Immature natural killer cell (primary cell): ENCODE measurements around the gene CERS1. TPM values are rescaled to one million over a fixed set of nuclear protein-coding genes. Genes with fewer than 3 reads are reported as not detected.

Source experiments
- DNase-seq, 3 donors: peaks; one replicate each; pipeline ENCODE4 v3.0.0; 2022; ENCODE audit warnings: mixed read lengths in 1 of 3
- H3K27ac Mint-ChIP-seq, 6 donors: one replicate each; pipeline ENCODE4 v1.8.0; 2020; ENCODE audit warnings: mixed read lengths in 6 of 6, mild to moderate bottlenecking in 5 of 6, inconsistent platforms in 4 of 6, moderate library complexity in 3 of 6
- H3K27me3 Mint-ChIP-seq, 3 donors: one replicate each; pipeline ENCODE4 v1.8.0; 2020 to 2021; ENCODE audit warnings: low read depth in 3 of 3, mild to moderate bottlenecking in 3 of 3, mixed read lengths in 3 of 3, moderate library complexity in 3 of 3, inconsistent platforms in 1 of 3
- H3K36me3 Mint-ChIP-seq, 3 donors: one replicate each; pipeline ENCODE4 v1.8.0; 2020; ENCODE audit warnings: mixed read lengths in 3 of 3, inconsistent platforms in 2 of 3, mild to moderate bottlenecking in 2 of 3
- H3K4me1 Mint-ChIP-seq, 2 donors: one replicate each; pipeline ENCODE4 v1.8.0; 2020; ENCODE audit warnings: inconsistent platforms in 2 of 2, mild to moderate bottlenecking in 2 of 2, mixed read lengths in 2 of 2, moderate library complexity in 1 of 2
- H3K4me3 Mint-ChIP-seq, 5 donors: one replicate each; pipeline ENCODE4 v1.8.0; 2020; ENCODE audit warnings: mild to moderate bottlenecking in 5 of 5, mixed read lengths in 5 of 5, inconsistent platforms in 3 of 5, moderate library complexity in 3 of 5
- H3K9me3 Mint-ChIP-seq, 6 donors: one replicate each; pipeline ENCODE4 v1.8.0; 2020; ENCODE audit warnings: mild to moderate bottlenecking in 6 of 6, mixed read lengths in 6 of 6, inconsistent platforms in 4 of 6, moderate library complexity in 3 of 6
- polyA plus RNA-seq, 3 donors: library from polyadenylated mRNA; unstranded; fragments of 300-500 nt; fragmentation: Illumina TruSeq; gene quantifications; one replicate each; pipeline ENCODE4 v1.2.3, GENCODE V29; 2021

The CERS1 gene
- polyA plus RNA-seq, 3 donors from 2014 or later = not detected

GRCh38 chr19:18832306-18833140 lies 63.4 kb downstream of the CERS1 start:
- Mint-ChIP-seq H3K4me3 (peak overlapping the region; percentile 91 to 95 (median 93)), H3K27me3 (peaks cover 2 to 9% (median 7%) of the 10 kb centered on the region in 3 donors), H3K4me1 (peaks cover 49% of the 10 kb centered on the region in 2 donors), H3K36me3 (peaks cover 0 to 17% (median 0%) of the 10 kb centered on the region in 3 donors), H3K9me3 (peaks cover 0 to 3% (median 2%) of the 10 kb centered on the region in 6 donors), H3K27ac (peak overlapping the region; percentile 85 to 94 (median 92))
- DNase-seq = peak in 1 of 3 donors; percentile 14

- Mint-ChIP-seq H3K4me1 (peaks cover 42 to 43% of the 10 kb centered on the region in 2 donors), H3K27ac (peak within 1 kb of the TSS; percentile 85 to 94 (median 92)), H3K27me3 (peaks cover 2 to 10% (median 7%) of the 10 kb centered on the region in 3 donors), H3K9me3 (peaks cover 0 to 8% (median 7%) of the 10 kb centered on the region in 6 donors), H3K4me3 (peak within 1 kb of the TSS; percentile 91 to 95 (median 93)), H3K36me3 (peaks cover 0 to 17% (median 0%) of the 10 kb centered on the region in 3 donors)
- DNase-seq = peak; percentile 95 to 97 (median 97)
Observed at GRCh38 chr19:18831524-18832305, 64.2 kb downstream of the CERS1 start, which contains the start of gene UPF1. Gene UPF1, plus strand, starts transcription at chr19:18831959. Its CDS starts 251 bp downstream, at chr19:18832210.

GRCh38 chr19:18830488-18830887 lies 65.5 kb downstream of the CERS1 start:
- DNase-seq = no peak
- Mint-ChIP-seq H3K27me3 (peaks cover 2 to 10% (median 7%) of the 10 kb centered on the region in 3 donors), H3K4me3 (peak overlapping the region in 4 of 5 donors; percentile 48 to 76 (median 60)), H3K27ac (no peak overlapping the region), H3K9me3 (peaks cover 0 to 10% (median 7%) of the 10 kb centered on the region in 6 donors), H3K36me3 (peaks cover 0 to 17% (median 0%) of the 10 kb centered on the region in 3 donors), H3K4me1 (peaks cover 29 to 32% of the 10 kb centered on the region in 2 donors)

GRCh38 chr19:18828786-18829185 lies 67.2 kb downstream of the CERS1 start:
- Mint-ChIP-seq H3K27me3 (peaks cover 2 to 10% (median 7%) of the 10 kb centered on the region in 3 donors), H3K9me3 (peaks cover 0 to 10% (median 7%) of the 10 kb centered on the region in 6 donors), H3K27ac (no peak overlapping the region), H3K4me3 (no peak overlapping the region), H3K36me3 (peaks cover 0 to 3% (median 0%) of the 10 kb centered on the region in 3 donors), H3K4me1 (peaks cover 12 to 15% of the 10 kb centered on the region in 2 donors)
- DNase-seq = no peak

Other genes with a start within 250 kb of the CERS1 start
- 1 to 10 TPM in 1 of 3 donors, under 1 TPM in 2; 0.50 to 1.1 (median 0.85) TPM for gene CRTC1, start 212.5 kb downstream of the CERS1 start, polyA plus RNA-seq
- gene COMP, start 104.9 kb downstream of the CERS1 start, polyA plus RNA-seq = not detected
- 10 to 100 TPM in 1 of 3 donors, 1 to 10 TPM in 2; 1.1 to 16.6 (median 5.2) TPM for gene UPF1, start 64.2 kb downstream of the CERS1 start, polyA plus RNA-seq
- 100 to 1,000 TPM; 378 to 407 (median 401) TPM for gene COPE, start 23.2 kb upstream of the CERS1 start, polyA plus RNA-seq
- gene DDX49, start 23.6 kb upstream of the CERS1 start, polyA plus RNA-seq = 10 to 100 TPM; 33.1 to 54.2 (median 48.9) TPM
- under 1 TPM in 1 of 3 donors, not detected in 2; 0.47 TPM for gene HOMER3, start 45.1 kb upstream of the CERS1 start, polyA plus RNA-seq
- 10 to 100 TPM in 1 of 3 donors, 1 to 10 TPM in 2; 7.4 to 19.4 (median 7.9) TPM for gene SUGP2, start 137.4 kb upstream of the CERS1 start, polyA plus RNA-seq
- gene ARMC6, start 137.4 kb upstream of the CERS1 start, polyA plus RNA-seq = 10 to 100 TPM; 45.8 to 58.4 (median 49.9) TPM
- 10 to 100 TPM; 10.4 to 24.8 (median 12.9) TPM for gene SLC25A42, start 167.8 kb upstream of the CERS1 start, polyA plus RNA-seq
- 10 to 100 TPM; 22.0 to 44.4 (median 32.3) TPM for gene TMEM161A, start 242.3 kb upstream of the CERS1 start, polyA plus RNA-seq